ENCODE results near the gene SKIDA1.

DNA sequence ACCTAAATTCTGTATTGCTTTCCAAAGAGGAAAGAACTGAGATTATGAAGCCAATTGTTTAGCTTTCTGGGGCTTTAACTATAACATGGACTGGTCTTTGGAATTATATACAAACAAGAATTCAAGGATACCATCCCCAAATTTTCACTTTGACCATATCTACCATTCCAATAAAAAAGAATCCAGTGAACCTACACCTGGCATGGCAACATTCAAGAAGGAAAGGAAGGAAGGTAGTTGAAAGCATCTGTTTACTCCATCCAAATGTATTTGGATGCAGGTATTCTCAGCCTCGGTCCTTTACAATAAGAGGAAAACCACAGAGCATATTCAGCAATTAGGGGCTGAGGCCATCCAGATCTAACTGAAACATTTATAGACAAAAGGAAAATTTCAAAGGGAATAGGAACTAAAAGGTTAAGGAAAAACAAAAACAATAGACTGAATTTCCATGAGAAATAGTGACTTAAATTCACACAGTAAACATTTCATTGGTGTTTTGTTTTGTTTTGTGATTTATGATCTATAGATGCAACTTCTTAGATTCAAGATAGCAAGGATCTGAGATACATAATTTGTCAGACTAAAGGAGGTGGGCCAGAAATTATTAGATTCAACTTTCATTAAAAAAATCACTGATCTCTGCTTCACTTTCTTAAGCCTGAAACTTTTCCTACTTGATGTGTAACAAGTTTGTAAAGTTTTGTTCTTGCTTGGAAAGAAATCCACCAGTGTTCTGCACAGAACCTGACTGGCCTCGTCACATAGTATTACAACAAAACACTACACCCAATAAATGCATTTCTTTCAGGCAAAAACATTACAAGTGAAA lies 12.7 kb downstream of the SKIDA1 start:
- TF ChIP-seq CTCF (conservative IDR thresholded peaks at IDR 0.05 in 1 of 2, IDR thresholded peaks at IDR 0.05 in 1 of 2; ENCODE audit: extremely low read depth in 1 of 2, insufficient read depth in 1 of 2, low read depth in 1 of 2, low read length in 2 of 2) = no peak
- no peak for TF ChIP-seq EZH2 (IDR thresholded peaks at IDR 0.05; ENCODE audit: borderline replicate concordance, low read length)
